ENCODE data around the gene NUDT14.

Gene NUDT14

GRCh38 chr14:105136401-105137322 lies 44.5 kb downstream of the NUDT14 start:
- no peak for DNase-seq (ENCODE audit: extremely low read depth, low read depth)
- H3K4me3 ChIP-seq (replicated peaks; ENCODE audit: low read depth, low read length) = no peak overlapping the region
- no peak for TF ChIP-seq CTCF (IDR thresholded peaks at IDR 0.05; ENCODE audit: low read depth, low read length, missing control alignments)

GRCh38 chr14:105135700-105136395 lies 45.3 kb downstream of the NUDT14 start:
- H3K4me3 ChIP-seq (replicated peaks; ENCODE audit: low read depth, low read length) = no peak overlapping the region
- DNase-seq (ENCODE audit: extremely low read depth, low read depth) = no peak
- TF ChIP-seq CTCF (IDR thresholded peaks at IDR 0.05; ENCODE audit: low read depth, low read length, missing control alignments) = no peak

GRCh38 chr14:105132921-105133654 lies 48.0 kb downstream of the NUDT14 start:
- no peak for TF ChIP-seq CTCF (IDR thresholded peaks at IDR 0.05; ENCODE audit: low read depth, low read length, missing control alignments)
- H3K4me3 ChIP-seq (replicated peaks; ENCODE audit: low read depth, low read length) = no peak overlapping the region
- no peak for DNase-seq (ENCODE audit: extremely low read depth, low read depth)

- no peak for DNase-seq (ENCODE audit: extremely low read depth, low read depth)
- H3K4me3 ChIP-seq (replicated peaks; ENCODE audit: low read depth, low read length) = no peak overlapping the region
- TF ChIP-seq CTCF (IDR thresholded peaks at IDR 0.05; ENCODE audit: low read depth, low read length, missing control alignments) = no peak
Observed at GRCh38 chr14:105131241-105131640, 49.9 kb downstream of the NUDT14 start.

GRCh38 chr14:105128059-105128458 lies 53.1 kb downstream of the NUDT14 start:
- DNase-seq (ENCODE audit: extremely low read depth, low read depth) = no peak
- H3K4me3 ChIP-seq (replicated peaks; ENCODE audit: low read depth, low read length) = no peak overlapping the region
- no peak for TF ChIP-seq CTCF (IDR thresholded peaks at IDR 0.05; ENCODE audit: low read depth, low read length, missing control alignments)

GRCh38 chr14:105126981-105127329 lies 54.2 kb downstream of the NUDT14 start:
- TF ChIP-seq CTCF (IDR thresholded peaks at IDR 0.05; ENCODE audit: low read depth, low read length, missing control alignments) = no peak
- DNase-seq (ENCODE audit: extremely low read depth, low read depth) = no peak
- no peak overlapping the region for H3K4me3 ChIP-seq (replicated peaks; ENCODE audit: low read depth, low read length)

Measured in HFF-Myc (cell line).